Muscle of leg (tissue), 11 donors: ENCODE measurements around the gene BRD1. TPM values are rescaled to one million over a fixed set of nuclear protein-coding genes. Genes with fewer than 3 reads are reported as not detected.

ENCODE experiments used
- DNase-seq: peaks from one replicate; pipeline ENCODE4 v3.0.0; 2013
- H3K27ac ChIP-seq: one replicate; pipeline ENCODE4 v1.5.1; 2013; ENCODE audit warnings: mild to moderate bottlenecking, low read length, control low read depth
- H3K27me3 ChIP-seq: one replicate; pipeline ENCODE4 v1.6.1; 2013; ENCODE audit warnings: low read length; ENCODE audit not compliant: control insufficient read depth, insufficient read depth
- H3K36me3 ChIP-seq: one replicate; pipeline ENCODE4 v1.6.1; 2013; ENCODE audit warnings: low read length; ENCODE audit not compliant: control insufficient read depth, insufficient read depth
- H3K4me1 ChIP-seq: one replicate; pipeline ENCODE4 v1.6.1; 2013; ENCODE audit warnings: low read length; ENCODE audit not compliant: control insufficient read depth, insufficient read depth
- H3K4me3 ChIP-seq: one replicate; pipeline ENCODE4 v1.5.1; 2013; ENCODE audit warnings: low read length, control low read depth
- H3K9me3 ChIP-seq: replicated peaks from 2 replicates; pipeline ENCODE4 v1.6.1; 2013; ENCODE audit warnings: low read depth, low read length; ENCODE audit not compliant: control insufficient read depth
- WGBS: methylation state at CpG from one replicate; pipeline ENCODE4 v1.1.5; 2013; ENCODE audit warnings: missing lambda C conversion rate; ENCODE audit not compliant: insufficient coverage; 5-methylcytosine and 5-hydroxymethylcytosine counted together
- polyA plus RNA-seq, 8 donors: library from polyadenylated mRNA; unstranded; fragments of 120-200 nt; gene quantifications; one replicate each; pipeline versions ENCODE4 v1.2.1 to v1.2.3, GENCODE V29; 2013; ENCODE audit warnings: inconsistent platforms in 1 of 8, low replicate concordance in 1 of 8; ENCODE audit not compliant: insufficient read length in 8 of 8, insufficient read depth in 1 of 8
- total RNA-seq: library from RNA; stranded (reverse); fragments of 120-200 nt; gene quantifications from one replicate; pipeline ENCODE4 v1.2.4, GENCODE V29; 2013

The BRD1 gene
- total and polyA plus RNA-seq, 9 donors: 19.4 to 35.3 (median 26.7) TPM

GRCh38 chr22:49738566-49738965, 89.1 kb downstream of the BRD1 start:
- 95% methylated on average over 5 of the region's 8 CpGs for WGBS
- DNase-seq: no peak
- H3K27ac ChIP-seq: no peak overlapping the region
- no peaks in the 10 kb centered on the region for H3K36me3 ChIP-seq
- no peaks in the 10 kb centered on the region for H3K9me3 ChIP-seq
- no peak overlapping the region for H3K4me3 ChIP-seq
- peaks cover 2% of the 10 kb centered on the region for H3K27me3 ChIP-seq
- H3K4me1 ChIP-seq: peaks cover 10% of the 10 kb centered on the region

- DNase-seq: no peak
- no peak overlapping the region for H3K27ac ChIP-seq
- H3K4me3 ChIP-seq: no peak overlapping the region
- no peaks in the 10 kb centered on the region for H3K9me3 ChIP-seq
- H3K36me3 ChIP-seq: no peaks in the 10 kb centered on the region
- H3K27me3 ChIP-seq: peaks cover 2% of the 10 kb centered on the region
- WGBS: 86% methylated on average over 5 of the region's 12 CpGs
- H3K4me1 ChIP-seq: peaks cover 10% of the 10 kb centered on the region
These were observed 89.7 kb downstream of the BRD1 start for GRCh38 chr22:49738006-49738405.

GRCh38 chr22:49737101-49737551, 90.5 kb downstream of the BRD1 start:
- no peak for DNase-seq
- no peaks in the 10 kb centered on the region for H3K9me3 ChIP-seq
- peaks cover 10% of the 10 kb centered on the region for H3K4me1 ChIP-seq
- peaks cover 2% of the 10 kb centered on the region for H3K27me3 ChIP-seq
- 72% methylated on average over 9 of the region's 12 CpGs for WGBS
- no peaks in the 10 kb centered on the region for H3K36me3 ChIP-seq
- H3K4me3 ChIP-seq: no peak overlapping the region
- no peak overlapping the region for H3K27ac ChIP-seq

- no peak overlapping the region for H3K27ac ChIP-seq
- H3K9me3 ChIP-seq: no peaks in the 10 kb centered on the region
- H3K27me3 ChIP-seq: peaks cover 2% of the 10 kb centered on the region
- H3K4me1 ChIP-seq: peaks cover 10% of the 10 kb centered on the region
- no peak for DNase-seq
- H3K4me3 ChIP-seq: no peak overlapping the region
- WGBS: no CpG with 5 or more reads among the region's 5 CpGs
- no peaks in the 10 kb centered on the region for H3K36me3 ChIP-seq
These were observed 91.1 kb downstream of the BRD1 start for GRCh38 chr22:49736538-49736937.

- no peak overlapping the region for H3K27ac ChIP-seq
- H3K27me3 ChIP-seq: peaks cover 2% of the 10 kb centered on the region
- 54% methylated on average over 6 of the region's 13 CpGs for WGBS
- DNase-seq: peak; percentile 51
- H3K36me3 ChIP-seq: no peaks in the 10 kb centered on the region
- peaks cover 10% of the 10 kb centered on the region for H3K4me1 ChIP-seq
- no peak overlapping the region for H3K4me3 ChIP-seq
- no peaks in the 10 kb centered on the region for H3K9me3 ChIP-seq
These were observed 91.7 kb downstream of the BRD1 start for GRCh38 chr22:49735901-49736421.

- Histone ChIP-seq H3K4me3 (no peak overlapping the region), H3K36me3 (no peaks in the 10 kb centered on the region), H3K27ac (no peak overlapping the region), H3K9me3 (no peaks in the 10 kb centered on the region), H3K27me3 (peaks cover 2% of the 10 kb centered on the region), H3K4me1 (peaks cover 10% of the 10 kb centered on the region)
- DNase-seq: peak; percentile 43
- WGBS: 26% methylated on average over 16 of the region's 16 CpGs
These were observed 92.2 kb downstream of the BRD1 start for GRCh38 chr22:49735411-49735900.

- Histone ChIP-seq H3K4me1 (peaks cover 10% of the 10 kb centered on the region), H3K9me3 (no peaks in the 10 kb centered on the region), H3K27me3 (peaks cover 2% of the 10 kb centered on the region), H3K4me3 (no peak overlapping the region), H3K27ac (no peak overlapping the region), H3K36me3 (no peaks in the 10 kb centered on the region)
- DNase-seq: no peak
- WGBS: 80% methylated on average over 10 of the region's 12 CpGs
These were observed 92.8 kb downstream of the BRD1 start for GRCh38 chr22:49734882-49735281.

- Histone ChIP-seq H3K4me3 (no peak overlapping the region), H3K36me3 (no peaks in the 10 kb centered on the region), H3K27me3 (peaks cover 2% of the 10 kb centered on the region), H3K27ac (no peak overlapping the region), H3K9me3 (no peaks in the 10 kb centered on the region), H3K4me1 (peaks cover 10% of the 10 kb centered on the region)
- no peak for DNase-seq
- WGBS: 72% methylated on average over 8 of the region's 11 CpGs
These were observed 93.3 kb downstream of the BRD1 start for GRCh38 chr22:49734390-49734789.

- 65% methylated on average over 4 of the region's 7 CpGs for WGBS
- Histone ChIP-seq H3K27me3 (peaks cover 7% of the 10 kb centered on the region), H3K4me3 (no peak overlapping the region), H3K36me3 (no peaks in the 10 kb centered on the region), H3K4me1 (peaks cover 10% of the 10 kb centered on the region), H3K27ac (no peak overlapping the region), H3K9me3 (no peaks in the 10 kb centered on the region)
- DNase-seq: no peak
These were observed 94.0 kb downstream of the BRD1 start for GRCh38 chr22:49733631-49734030.

- peaks cover 25% of the 10 kb centered on the region for H3K27me3 ChIP-seq
These were observed 97.0 kb downstream of the BRD1 start for GRCh38 chr22:49730656-49731055.

More at GRCh38 chr22:49730656-49731055, 97.0 kb downstream of the BRD1 start:
- peaks cover 3% of the 10 kb centered on the region for H3K4me1 ChIP-seq
- WGBS: no CpG with 5 or more reads among the region's 9 CpGs
- H3K36me3 ChIP-seq: no peaks in the 10 kb centered on the region
- no peak overlapping the region for H3K27ac ChIP-seq
- H3K9me3 ChIP-seq: no peaks in the 10 kb centered on the region
- no peak overlapping the region for H3K4me3 ChIP-seq
- DNase-seq: no peak
